CD4-positive, alpha-beta T cell treated with Interleukin-17A for 4 hours (primary cell): Measurements from ENCODE around the gene CERK.
A peak's percentile ranks its signal among the peaks of the same experiment; 100 is the strongest.

Source experiments
- DNase-seq: peaks from one replicate; pipeline ENCODE4 v3.0.0-alpha.2; 2020; ENCODE audit warnings: mixed read lengths

CERK gene

DNA sequence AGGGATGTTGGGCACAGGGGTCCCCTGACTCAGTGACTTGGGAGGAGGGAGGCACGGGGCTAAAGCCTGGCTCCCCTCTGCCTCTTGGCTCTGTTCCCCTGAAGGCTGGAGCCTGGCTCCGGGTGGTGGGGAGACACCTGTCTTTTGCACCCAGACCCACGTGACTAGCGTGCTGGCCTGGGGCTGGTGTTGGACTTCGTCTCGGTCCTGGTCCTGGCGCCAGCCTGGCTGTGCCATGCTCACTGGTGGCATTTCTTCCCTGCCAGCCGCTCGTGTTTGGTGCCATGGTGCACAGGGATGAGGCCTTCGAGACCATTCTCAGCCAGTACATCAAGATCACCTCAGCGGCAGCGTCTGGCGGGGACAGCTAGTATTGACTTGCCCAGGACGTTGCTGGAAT, 61.2 kb downstream of the CERK start:
- DNase-seq: no peak

DNA sequence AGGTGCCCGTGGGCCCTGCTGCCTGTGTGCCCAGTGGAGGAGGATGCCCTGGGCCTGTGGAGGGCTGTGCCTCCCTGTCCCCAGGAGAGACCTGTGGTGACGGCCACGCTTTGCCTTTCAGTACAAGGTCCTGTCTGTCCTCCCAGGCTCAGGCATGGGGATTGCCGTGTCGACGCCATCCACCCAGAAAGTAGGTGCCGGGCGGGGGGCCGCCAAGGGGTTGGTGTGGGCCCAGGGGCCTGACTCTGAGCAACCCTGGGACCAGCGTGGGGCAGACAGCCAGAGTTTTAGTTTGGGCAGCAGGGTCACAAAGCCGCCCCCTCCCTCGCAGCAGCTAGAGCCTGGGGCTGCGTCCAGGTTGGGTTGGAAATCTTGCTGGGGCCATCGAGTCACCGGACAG, 61.6 kb downstream of the CERK start:
- DNase-seq: no peak

DNA sequence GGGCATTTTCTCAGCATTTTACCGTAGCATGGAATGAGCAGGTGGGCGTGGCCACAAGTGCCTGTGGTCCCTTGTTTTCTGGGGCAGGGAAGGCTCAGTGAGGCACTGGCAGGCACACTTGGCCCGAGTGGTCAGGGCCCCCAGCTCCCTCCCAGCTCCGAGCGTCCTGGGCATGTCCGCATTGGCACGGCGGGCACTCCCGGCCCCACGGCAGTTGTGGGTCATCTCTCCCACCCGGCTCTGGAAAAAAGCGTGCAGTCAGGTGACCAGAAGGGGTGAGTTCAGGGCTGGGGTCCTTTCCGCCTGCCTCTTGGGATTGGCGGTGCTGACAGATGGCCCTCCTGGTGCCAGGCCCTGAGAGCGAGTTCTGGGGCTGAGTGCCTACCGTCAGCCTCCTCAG, 62.1 kb downstream of the CERK start:
- DNase-seq: no peak

DNA sequence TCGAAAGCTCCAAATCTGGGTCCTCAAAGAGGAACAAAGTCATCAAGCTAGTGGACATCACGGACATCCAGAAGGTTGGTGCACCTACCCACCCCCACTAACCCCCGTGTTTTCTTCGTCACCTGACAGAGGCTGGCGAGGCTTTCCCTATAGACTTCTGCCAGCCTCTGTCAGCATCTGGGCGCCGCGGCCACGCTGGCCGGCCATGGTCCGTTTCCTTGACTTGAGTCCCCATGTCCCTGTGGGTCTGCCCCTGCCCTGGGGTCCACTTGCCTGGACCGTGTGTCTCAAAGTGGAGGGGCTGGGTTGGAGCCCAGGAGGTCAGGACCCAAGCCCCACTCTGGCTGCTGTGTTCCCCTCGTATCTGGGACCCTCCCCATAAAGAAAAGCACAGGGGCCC, 62.6 kb downstream of the CERK start:
- no peak for DNase-seq

DNA sequence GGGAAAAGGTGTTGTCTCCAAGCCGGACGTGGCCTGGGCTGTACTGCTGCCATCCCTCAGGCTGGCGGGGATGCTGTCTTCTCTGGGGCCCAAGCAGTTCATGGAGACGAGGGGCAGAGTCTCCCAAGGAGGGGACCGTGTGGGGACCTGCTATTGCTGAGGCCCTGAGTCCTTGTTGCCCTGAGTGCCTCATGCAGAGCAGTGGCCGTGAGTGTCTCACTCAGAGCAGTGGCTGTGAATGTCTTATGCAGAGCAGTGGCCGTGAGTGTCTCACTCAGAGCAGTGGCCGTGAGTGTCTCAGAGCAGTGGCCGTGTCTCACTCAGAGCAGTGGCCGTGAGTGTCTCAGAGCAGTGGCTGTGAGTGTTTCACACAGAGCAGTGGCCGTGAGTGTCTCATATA, 63.1 kb downstream of the CERK start:
- DNase-seq: peak; percentile 22

DNA sequence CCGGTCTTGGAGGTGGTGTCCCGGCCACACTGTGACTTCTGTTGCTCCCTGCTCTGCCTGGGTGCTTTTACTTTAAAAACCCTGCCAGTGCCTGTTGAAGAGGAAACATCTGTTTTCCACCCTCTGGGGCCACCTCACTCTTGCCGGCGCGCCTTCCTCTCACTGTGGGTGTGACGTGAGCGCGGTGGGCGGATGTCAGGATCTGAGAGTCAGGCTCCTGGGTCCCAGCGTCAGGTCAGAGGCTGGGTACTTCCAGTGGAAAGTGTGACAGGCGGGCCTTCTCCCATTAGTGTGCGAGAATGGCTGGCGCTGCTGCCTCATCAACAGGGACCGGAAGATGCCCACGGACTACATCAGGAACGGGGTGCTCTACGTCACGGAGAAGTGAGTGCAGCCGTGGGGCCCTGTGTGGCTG, 63.7 kb downstream of the CERK start:
- DNase-seq: peak; percentile 89

DNA sequence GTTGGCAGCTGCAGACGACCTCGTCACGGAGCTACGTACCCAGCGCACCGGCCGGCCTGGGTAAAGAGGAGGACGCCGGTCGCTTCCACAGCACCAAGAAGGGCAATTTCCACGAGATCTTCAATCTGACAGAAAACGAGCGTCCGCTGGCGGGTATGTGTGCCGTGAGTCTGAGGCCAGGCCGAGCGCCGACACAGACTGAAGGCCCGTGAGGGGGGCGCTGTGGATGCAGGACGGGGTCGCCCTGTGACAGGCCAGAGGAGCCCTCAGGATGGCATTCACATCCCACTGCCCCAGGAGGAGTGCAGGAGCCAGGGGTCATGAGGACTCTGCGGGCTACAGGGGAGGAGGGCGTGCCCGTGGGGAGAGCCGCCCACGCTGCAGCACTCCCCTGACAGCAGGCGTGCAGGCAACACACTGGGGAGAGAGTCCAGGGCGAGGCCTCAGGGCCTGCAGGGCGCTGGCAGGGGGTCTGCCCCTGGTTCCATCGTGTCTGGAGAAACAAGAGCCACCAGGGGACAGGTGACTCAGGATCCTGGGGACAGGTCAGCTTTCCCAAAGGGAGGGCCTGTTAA, 64.3 kb downstream of the CERK start:
- peak; percentile 41 for DNase-seq

DNA sequence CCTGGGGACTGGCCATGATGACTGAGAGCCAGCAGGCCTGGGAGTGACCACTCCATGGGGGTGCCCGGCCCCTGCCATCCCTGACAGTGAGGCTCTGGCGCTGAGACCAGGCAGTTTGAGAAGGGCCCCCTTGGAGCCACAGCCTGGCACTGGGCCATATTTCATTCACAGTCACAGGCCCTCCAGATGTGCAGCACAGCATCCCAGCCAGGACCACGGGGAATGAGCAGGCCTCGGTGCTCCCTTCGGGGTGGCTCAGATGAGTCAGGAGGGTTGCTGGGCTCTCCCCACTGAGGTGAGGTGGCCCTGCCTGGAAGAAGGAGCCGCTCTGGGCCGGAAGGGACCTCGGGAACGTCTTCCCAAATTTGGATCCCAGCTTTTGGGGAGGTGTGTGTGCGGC, 64.8 kb downstream of the CERK start:
- no peak for DNase-seq

DNA sequence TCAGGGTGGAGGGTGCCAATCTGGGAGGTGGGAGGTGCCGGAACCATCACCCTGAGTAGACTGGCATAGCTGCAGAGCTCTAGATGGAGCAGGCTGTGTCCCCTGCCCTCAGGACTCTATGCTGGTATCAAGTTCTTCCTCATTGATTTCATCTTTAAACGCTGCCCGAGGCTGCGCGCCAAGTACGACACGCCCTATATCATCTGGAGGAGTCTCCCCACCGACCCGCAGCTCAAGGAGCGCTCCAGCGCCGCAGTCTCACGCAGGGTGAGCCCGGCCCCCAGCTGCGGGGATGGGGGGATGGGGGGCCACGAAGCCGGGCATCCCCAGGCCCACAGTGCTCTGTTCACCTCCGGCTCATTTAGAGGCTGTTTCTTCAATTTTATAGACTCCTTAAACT, 65.3 kb downstream of the CERK start:
- no peak for DNase-seq

DNA sequence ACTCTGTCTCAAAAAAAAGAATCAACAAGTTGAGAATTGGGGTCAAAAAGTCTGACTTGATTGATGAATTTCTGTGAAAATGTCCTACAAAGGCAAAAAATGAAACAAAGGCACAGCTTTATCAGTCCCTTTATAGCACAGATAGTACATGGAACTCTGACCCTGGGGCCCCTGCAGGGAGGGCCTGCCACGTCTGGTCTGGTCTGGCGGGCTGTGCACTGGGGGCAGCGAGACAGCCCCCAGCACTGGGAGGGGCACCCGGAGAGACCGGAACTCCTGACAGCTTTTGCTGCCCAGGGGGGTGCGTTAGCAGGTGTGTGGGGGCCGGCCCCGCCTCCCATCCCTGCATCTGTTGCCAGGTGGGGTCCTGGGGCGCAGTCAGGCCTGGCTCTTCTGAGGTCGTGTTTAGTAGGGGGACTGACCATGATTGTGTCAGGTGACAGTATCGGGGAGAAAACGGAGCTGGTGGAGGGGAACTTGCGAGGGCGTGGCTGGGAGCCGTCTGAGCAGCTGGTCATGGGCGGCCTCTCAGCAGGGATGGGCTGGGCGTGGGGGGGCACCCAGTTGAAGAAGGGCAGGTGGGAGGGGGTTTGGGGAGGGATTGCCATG, 66.1 kb downstream of the CERK start:
- no peak for DNase-seq

DNA sequence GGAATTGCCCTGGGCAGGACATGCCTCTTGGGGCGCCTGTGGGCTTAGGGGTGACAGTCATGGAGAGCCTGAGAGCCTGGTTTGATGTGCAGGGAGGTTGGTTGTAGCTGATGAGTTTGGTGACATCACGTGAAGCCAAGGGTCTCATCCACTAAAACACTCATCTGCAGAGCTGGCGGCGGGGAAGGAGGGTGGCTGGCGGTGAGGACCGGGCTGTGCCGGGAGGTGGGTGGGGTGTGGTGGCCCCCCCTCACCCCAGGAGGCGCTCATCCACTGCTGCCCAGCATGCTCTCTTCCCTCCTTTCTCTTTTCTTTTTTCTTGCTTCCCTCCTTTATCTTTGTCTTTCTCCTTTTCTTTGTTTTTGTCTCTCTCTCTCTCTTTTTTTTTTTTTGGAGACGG, 68.9 kb downstream of the CERK start:
- DNase-seq: no peak

DNA sequence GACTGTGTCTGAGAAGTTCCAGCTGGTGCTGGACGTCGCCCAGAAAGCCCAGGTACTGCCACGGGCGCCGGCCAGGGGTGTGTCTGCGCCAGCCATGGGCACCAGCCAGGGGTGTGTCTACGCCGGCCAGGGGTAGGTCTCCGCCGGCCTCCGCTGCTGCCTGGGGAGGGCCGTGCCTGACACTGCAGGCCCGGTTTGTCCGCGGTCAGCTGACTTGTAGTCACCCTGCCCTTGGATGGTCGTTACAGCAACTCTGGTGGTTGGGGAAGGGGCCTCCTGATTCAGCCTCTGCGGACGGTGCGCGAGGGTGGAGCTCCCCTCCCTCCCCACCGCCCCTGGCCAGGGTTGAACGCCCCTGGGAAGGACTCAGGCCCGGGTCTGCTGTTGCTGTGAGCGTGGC, 69.9 kb downstream of the CERK start:
- no peak for DNase-seq

DNA sequence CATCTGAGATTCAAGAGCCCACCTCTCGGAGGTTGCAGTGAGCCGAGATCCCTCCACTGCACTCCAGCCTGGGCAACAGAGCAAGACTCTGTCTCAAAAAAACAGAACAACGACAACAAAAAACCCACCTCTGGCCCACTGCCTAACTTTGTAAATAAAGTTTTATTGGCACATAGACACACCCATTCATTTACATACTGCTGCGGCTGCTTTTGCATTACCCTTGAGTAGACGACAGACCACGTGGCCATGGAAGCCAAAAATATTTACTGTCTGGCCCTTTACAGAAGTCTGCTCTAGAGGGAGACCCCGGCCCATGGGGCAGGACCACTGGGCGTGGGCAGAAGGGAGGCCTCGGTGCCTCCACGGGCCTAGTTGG, 70.8 kb downstream of the CERK start:
- DNase-seq: no peak

DNA sequence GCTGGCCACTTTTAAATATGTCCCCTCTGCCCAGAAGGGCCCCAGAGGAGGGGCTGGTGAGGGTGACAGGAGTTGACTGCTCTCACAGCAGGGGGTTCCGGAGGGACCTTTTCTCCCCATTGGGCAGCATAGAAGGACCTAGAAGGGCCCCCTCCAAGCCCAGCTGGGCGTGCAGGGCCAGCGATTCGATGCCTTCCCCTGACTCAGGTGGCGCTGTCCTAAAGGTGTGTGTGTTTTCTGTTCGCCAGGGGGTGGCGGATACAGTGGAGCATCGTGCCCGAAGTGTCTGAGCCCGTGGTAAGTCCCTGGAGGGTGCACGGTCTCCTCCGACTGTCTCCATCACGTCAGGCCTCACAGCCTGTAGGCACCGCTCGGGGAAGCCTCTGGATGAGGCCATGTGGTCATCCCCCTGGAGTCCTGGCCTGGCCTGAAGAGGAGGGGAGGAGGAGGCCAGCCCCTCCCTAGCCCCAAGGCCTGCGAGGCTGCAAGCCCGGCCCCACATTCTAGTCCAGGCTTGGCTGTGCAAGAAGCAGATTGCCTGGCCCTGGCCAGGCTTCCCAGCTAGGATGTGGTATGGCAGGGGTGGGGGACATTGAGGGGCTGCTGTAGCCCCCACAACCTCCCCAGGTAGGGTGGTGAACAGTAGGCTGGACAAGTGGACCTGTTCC, 71.3 kb downstream of the CERK start:
- DNase-seq: no peak

DNA sequence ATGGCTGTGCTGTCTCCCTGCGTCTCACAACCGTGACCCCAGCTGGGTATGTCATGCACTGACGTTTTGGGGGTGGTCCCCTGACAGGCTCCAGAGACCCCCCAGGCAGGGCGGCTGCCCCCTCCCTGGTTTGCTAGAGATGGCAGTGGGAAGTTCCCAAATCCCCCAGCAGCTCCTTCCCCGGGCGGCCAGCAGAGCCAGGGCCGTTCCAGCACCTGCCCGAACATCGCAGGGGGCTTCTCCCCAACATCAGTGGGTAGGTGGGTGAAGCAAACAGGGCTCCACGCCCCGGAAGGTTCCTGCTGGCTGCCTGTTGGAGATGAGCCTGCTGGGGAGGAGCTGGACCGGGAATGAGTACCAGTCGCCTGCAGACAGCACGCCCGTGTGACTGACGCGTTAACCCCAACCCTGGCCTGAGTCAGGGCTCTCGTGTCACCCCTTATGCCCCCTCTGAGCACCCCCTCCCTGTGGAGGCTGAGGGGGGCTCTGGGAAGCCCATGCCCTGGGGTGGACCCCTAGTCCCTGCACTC, 72.2 kb downstream of the CERK start:
- DNase-seq: no peak

DNA sequence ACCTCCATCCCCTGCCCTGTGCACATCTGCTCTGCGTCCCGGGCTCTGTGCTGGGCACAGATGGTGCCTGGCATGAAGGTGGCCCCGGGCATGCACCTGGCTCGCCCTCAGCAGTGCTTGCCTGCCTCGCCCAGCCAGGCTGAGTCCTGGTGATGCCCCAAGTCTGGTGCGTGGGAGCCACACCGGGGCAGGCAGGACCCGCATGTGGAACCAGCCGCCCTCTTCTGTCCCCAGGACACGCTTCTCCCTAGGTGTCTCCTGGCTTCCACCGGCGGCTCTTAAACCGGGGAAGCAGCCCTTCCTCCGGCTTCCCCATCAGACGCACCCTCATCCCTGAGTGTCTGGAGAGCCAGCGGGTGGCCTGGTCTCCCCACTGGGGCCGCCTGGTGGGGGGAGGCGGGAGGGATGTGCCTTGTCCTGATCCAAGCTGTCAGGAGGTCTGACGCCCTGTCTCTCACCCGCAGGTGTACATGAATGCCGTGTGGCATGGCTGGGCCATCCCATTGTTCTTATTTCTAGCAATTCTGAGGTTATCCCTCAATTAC, 72.8 kb downstream of the CERK start:
- DNase-seq: no peak

DNA sequence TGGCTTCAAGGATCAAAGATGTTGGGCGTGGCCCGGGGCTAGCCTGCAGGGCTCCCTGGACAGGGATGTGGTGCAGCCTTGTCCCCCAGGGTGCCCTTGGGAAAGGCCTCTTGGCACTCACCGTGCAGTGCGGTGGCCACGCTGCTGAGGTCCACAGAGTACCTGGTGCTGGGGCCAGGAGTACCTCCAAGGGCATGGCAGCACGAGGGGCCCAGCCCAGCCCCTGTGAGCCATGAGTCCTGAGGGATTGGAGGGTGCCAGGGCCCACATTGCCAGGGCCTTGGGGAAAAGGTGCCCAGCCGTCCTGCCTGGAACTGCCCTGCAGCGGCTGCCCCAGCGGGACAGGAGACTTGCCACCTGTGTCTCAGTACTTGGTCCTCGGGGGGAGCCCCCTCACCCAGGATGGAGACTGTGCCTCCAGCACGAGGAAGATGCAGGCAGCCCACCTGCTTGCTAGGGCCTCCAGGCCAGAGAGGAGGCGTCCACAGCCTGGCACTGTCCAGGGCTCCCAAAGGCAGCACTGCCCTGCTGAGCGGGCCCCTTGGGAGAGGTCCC, 73.7 kb downstream of the CERK start:
- DNase-seq: no peak

DNA sequence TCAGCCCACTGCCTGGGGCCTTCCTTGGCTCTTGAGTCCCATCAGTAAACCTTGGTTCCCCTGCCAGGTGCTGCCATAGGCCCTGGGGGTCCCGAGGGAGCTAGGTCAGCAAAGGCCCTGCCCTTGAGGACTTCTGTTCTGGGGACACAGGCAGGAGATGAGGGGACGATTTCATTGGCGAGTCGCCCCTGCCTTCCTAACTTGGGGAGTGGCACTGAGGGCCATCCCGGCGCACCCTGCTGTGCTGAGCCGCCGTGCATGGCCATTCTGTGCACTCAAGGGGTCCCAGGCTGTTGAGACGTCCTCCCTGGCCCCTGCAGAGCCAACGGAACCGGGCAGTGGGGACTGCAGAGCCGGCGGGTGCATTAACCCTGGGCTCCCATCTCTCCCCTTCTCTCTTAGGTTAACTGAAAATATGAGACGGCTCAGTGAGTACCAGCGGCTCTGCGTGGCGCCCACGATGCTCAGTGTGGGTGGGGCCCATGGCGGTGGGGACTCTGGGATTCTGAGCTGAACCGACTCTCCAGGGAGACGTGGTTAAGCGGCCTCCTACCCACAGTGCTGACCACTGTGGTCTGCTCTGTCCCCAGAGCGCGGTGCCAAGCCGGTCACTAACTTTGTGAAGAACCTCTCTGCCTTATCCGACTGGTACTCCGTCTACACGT, 74.5 kb downstream of the CERK start:
- DNase-seq: no peak

DNA sequence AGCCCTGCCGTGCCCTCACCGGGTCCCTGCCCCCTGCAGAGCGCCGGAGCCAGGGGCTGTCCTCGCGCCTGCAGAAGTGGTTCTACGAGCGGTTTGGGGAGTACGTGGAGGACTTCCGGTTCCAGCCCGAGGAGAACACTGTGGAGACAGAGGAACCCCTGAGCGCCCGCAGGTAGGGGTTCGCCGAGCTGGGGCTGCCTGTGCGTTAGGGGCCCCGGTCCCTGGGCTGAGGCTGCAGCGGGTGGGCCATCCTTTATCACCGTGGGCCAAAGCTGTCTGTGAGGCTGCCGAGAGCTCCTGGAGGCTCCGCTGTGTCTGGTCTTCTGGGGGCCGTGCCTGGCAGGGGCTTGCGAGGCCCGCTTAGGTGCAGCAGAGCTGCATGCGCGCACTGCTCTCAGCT, 75.1 kb downstream of the CERK start:
- DNase-seq: no peak

DNA sequence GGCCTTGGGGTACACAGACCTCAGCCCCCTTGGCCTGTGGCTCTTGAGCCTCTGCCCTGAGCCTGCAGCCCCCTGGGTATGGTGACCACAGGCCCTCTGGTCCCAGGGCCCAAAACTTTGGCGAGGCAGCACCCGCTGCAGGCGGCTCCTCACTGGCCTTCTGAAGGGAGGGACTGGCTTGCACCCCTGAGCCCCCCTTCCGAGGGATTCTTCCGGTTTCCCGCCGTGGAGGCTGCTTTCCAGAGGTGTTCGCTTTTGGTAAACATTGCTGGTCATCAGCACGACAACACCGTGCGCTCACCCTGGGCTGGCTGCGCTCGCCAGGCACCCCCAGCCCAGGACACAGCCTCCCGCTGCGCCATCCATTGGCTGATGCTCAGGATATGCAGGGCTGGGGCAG, 75.8 kb downstream of the CERK start:
- DNase-seq: no peak

DNA sequence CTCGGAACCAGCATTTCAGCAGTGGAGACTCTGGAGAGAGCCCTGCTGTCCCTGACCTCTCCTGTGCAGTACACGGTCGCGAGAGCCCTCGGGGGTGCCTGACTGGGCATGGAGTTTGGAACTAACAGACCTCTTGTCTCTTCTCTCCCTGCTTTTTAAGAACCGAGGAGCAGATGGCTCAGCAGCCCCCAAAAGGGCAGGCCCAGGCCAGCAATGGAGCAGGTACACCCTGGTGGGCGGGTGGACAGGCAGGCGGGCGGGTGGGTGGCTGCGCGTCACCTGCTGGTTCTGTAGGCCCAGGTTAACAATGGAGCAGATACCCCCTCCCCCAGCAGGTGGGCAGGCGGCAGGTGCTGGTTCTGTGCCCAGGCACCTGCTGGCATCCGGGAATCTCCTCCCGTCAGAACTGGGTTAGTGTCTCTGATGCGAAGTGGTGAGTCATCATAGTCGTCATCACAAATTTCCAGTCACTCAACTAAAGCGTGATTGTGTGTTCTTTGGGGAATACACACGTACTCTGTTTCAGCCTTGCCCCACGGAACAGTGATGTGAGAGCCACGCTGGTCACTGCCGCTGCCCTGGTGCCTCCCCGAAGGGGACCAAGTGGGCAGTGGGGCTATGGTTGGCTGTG, 76.7 kb downstream of the CERK start:
- DNase-seq: peak; percentile 59

DNA sequence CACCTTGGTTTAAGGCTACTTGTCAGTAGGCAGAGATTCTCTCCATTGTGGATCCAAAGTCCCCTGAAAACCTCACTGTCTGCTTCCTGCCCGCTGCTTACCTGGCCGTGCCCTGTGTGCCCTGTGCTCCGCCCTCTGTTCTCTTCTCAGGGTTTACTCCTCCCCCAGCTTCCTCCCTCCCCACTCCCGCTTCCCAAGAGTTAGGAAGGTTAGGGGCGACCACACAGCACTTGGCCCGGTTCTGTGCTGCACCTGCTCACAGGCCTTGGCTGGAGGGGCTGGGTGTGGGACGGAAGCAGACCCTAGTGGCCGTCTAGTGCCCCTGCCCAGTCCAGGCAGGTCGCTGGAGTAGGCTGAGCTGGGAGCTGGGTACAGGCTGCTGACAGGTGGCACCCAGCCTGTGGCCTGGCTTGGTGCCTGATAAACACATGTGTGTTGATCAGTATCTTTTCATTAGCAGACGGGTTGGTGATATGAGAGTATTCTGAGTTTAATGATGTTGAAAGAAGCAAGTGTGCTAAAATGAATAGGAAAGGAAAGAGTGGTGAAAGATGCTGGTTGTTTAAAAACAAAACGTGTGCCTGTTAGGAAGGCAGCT, 77.3 kb downstream of the CERK start:
- peak; percentile 48 for DNase-seq

DNA sequence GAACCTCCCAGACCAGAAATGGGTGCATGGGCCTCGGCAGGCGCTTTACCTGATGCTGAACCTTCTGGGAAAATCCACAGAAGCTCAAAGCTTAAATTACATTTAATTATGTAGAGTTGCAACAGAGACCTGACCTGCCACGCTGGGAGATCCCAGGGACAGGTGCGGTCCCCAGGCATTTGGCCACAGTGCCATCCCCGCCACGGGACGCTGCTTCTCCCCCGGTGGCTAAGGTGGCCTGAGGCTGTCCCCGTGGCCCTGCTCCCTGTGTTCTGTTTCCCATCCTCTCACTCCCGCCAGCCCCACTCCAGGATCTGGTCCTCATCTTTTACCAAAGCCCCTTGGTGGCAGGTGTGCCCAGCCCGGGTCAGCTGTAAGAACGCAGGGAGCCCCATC, 78.3 kb downstream of the CERK start:
- DNase-seq: no peak
